Inflammatory macrophage (primary cell): ENCODE data around the gene ABCA2.
"Not testable (repeated sequence)": the region's sequence is repeated elsewhere in the genome, so short reads cannot be mapped to it uniquely, and the experiment has no call there.

Experiments used
- DNase-seq, 2 donors: peaks; one replicate each; pipeline ENCODE4 v3.0.0-alpha.2; 2020 to 2022

Gene ABCA2

GRCh38 chr9:137064027-137064879 lies 36.2 kb upstream of the ABCA2 start:
- DNase-seq: peak; percentile 67 to 70

GRCh38 chr9:137063311-137064026 lies 35.4 kb upstream of the ABCA2 start:
- no peak for DNase-seq

- not testable (repeated sequence) for DNase-seq
These were observed 34.8 kb upstream of the ABCA2 start for GRCh38 chr9:137062798-137063197.

GRCh38 chr9:137062384-137062783 lies 34.3 kb upstream of the ABCA2 start:
- no peak for DNase-seq

GRCh38 chr9:137058521-137059234 lies 30.6 kb upstream of the ABCA2 start:
- no peak for DNase-seq

- no peak for DNase-seq
These were observed 29.5 kb upstream of the ABCA2 start for GRCh38 chr9:137057545-137057944.

GRCh38 chr9:137056739-137057415 lies 28.8 kb upstream of the ABCA2 start:
- DNase-seq: no peak

- no peak for DNase-seq
These were observed 27.6 kb upstream of the ABCA2 start for GRCh38 chr9:137055385-137056364.

GRCh38 chr9:137054932-137055384 lies 26.9 kb upstream of the ABCA2 start:
- DNase-seq: no peak

- no peak for DNase-seq
These were observed 26.2 kb upstream of the ABCA2 start, which contains the start of gene ENTPD2 for GRCh38 chr9:137053944-137054931. ENTPD2 (minus strand) TSS chr9:137054061; CDS start chr9:137053997, 64 bp downstream.

- DNase-seq: no peak
These were observed 25.2 kb upstream of the ABCA2 start for GRCh38 chr9:137052998-137053943.

GRCh38 chr9:137052293-137052692 lies 24.3 kb upstream of the ABCA2 start:
- DNase-seq: no peak

GRCh38 chr9:137051145-137051724 lies 23.2 kb upstream of the ABCA2 start:
- DNase-seq: no peak

- no peak for DNase-seq
These were observed 22.5 kb upstream of the ABCA2 start for GRCh38 chr9:137050570-137050969.

- peak; percentile 35 to 53 for DNase-seq
These were observed 21.8 kb upstream of the ABCA2 start for GRCh38 chr9:137049544-137050449.

GRCh38 chr9:137048655-137049543 lies 20.9 kb upstream of the ABCA2 start:
- DNase-seq: no peak
